NCI-H2081 (cell line): Measurements from ENCODE around the gene CCSER1.
A peak's percentile ranks its signal among the peaks of the same experiment; 100 is the strongest.
"Not testable (repeated sequence)": the region's sequence is repeated elsewhere in the genome, so short reads cannot be mapped to it uniquely, and the experiment has no call there.

Source experiments
- DNase-seq, 2 experiments: peaks; one replicate each; lab custom pipeline; 2025; lab: John Stamatoyannopoulos, UW

Gene CCSER1

GRCh38 chr4:91284480-91284879 is 1157.3 kb downstream of the CCSER1 start:
- no peak for DNase-seq

- DNase-seq = no peak
These were observed 1158.3 kb downstream of the CCSER1 start for GRCh38 chr4:91285487-91285886.

DNA sequence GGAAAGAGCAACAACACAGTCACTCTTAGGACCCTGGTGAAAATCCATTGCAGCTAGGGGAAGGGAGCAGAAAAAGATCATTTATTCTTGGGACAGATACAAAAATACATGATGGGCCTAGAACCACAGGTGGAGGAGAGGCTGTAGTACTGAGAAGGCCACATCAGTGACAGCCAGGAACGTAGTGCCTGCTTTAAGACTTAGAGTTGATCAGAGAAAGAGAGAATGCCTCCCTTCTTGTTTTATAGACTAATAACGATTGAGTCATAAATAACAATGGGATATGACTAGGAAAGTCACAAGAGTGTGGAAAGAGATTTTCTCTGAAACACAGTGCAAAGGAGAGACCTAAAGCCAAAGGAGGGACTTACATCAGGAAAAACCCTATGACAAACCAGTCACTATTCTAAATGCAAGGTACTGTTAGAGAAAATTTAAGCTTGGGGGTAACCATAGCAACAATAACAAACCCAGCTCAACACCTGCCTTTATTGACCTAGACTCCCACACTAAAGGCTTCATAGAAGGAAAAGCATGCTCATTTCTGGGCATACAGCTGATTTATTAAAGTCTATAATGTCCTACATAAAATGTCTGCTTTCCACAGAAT is 1161.6 kb downstream of the CCSER1 start:
- peak; percentile 30 to 82 for DNase-seq

DNA sequence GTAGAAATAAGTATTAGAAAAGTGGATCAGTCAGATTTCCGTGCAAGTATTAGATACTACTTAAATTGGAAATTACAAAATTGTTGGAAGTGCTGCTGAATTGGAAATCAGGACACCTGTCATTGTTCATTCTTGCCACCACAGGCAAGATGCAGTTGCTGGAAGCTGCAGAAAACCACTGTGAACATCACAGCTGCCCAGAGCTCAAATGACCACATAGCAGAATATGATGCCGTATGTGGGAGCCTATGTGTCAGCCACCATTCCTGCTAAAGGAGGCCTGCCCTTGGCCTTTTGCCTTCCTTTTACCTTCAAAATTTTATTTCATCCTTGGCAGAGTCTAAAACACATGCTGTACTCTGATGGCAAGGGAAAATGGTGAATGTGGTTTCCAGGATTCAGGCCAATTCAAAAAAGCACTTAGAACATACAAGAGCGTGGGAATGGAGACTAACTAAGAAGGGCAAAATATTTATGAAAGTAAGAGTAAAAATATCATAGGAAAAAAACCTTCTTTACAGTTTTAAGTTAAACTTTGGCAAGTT is 1171.0 kb downstream of the CCSER1 start:
- no peak for DNase-seq

DNA sequence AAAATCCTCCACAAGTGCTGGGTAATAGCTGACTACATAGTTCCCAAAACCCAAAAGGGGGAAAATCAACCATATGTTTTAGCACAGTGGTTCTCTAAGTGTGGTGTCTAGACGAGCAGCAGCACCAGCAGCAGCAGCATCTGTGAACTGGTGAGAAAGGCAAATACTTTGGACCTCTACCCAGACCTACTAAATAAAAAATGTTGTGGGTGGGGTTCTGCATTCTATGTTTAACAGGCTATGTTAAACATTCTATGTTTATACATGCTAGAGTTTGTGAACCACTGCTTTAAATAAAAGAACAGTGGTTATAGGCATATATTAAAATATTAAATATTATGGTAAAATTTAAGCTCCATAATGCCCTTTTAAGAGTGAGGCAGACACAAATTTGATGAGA is 1171.6 kb downstream of the CCSER1 start:
- no peak for DNase-seq

DNA sequence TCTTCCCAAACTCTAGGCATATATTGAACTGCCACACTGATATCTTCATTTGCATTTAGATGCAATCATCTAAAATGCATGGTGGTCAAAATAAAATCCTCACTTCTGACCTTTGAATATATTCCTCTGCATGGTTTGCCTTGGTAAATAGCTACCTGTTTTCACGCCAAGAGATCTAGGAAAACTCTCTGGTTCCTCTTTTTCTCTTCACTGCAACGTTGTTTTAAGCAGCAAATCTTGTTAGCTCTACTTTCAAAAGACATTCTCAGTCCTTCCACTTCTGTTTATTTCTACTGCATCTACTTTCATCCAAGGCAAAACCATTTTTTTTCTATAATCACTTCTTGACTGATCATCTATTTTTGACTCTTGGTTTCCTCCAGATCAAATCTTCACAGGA is 1174.9 kb downstream of the CCSER1 start:
- DNase-seq = no peak

GRCh38 chr4:91304292-91304691 is 1177.1 kb downstream of the CCSER1 start:
- DNase-seq = no peak

GRCh38 chr4:91317434-91317833 is 1190.2 kb downstream of the CCSER1 start:
- no peak for DNase-seq

GRCh38 chr4:91319556-91320268 is 1192.5 kb downstream of the CCSER1 start:
- DNase-seq = no peak

GRCh38 chr4:91322961-91323360 is 1195.8 kb downstream of the CCSER1 start:
- DNase-seq = no peak

GRCh38 chr4:91325495-91325894 is 1198.3 kb downstream of the CCSER1 start:
- DNase-seq = no peak

GRCh38 chr4:91326167-91326566 is 1199.0 kb downstream of the CCSER1 start:
- DNase-seq = not testable (repeated sequence)

DNA sequence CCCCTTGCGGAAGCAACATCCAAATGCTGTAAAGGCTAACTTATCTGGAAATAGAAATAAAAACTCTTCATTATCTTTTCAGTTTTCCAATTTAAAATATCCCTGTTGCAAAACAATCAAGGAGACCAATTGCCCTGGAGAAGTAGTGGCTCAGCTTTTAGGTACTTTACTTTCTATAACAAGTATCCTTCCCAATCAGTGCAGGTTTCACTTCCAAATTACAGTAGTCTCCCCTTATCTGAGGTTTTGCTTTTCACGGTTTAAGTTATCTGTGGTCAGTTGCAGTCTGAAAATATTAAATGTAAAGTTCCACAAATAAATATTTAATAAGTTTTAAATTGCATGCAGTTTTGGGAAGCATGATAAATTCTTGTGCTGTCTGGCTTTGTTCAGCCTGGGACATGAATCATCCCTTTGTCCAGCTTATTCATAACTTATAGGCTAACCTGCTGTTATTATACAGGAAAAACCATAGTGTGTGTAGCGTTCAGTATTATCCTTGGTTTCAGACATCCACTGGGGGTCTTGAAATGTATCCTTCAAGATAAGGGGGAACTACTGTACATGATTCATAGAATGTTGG is 1203.5 kb downstream of the CCSER1 start:
- no peak for DNase-seq

DNA sequence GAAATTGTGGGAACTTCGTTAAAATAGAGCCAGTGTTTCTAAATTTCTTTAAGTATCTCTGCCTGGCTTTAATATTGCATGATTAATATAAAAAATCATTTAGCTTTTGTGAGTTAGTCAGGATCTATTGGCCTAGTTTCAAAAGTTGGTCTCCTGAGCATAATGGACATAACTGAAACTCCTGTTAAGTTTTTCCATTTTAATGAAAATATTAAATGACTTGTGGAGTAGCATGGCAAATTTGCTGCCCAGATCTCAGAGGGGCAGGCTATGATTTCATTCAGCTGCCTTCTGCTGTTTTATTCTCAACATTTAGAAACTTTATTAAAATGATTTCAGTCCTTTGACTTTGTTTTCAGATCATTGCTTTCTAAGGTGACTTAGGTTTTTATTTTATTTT is 1213.6 kb downstream of the CCSER1 start:
- DNase-seq = no peak

- DNase-seq = no peak
These were observed 1218.4 kb downstream of the CCSER1 start for GRCh38 chr4:91345632-91346031.

GRCh38 chr4:91356496-91356895 is 1229.3 kb downstream of the CCSER1 start:
- DNase-seq = not testable (repeated sequence)

- not testable (repeated sequence) for DNase-seq
These were observed 1230.8 kb downstream of the CCSER1 start for GRCh38 chr4:91358016-91358415.

GRCh38 chr4:91358621-91359020 is 1231.4 kb downstream of the CCSER1 start:
- not testable (repeated sequence) for DNase-seq

GRCh38 chr4:91359041-91360031 is 1232.1 kb downstream of the CCSER1 start:
- no peak for DNase-seq

DNA sequence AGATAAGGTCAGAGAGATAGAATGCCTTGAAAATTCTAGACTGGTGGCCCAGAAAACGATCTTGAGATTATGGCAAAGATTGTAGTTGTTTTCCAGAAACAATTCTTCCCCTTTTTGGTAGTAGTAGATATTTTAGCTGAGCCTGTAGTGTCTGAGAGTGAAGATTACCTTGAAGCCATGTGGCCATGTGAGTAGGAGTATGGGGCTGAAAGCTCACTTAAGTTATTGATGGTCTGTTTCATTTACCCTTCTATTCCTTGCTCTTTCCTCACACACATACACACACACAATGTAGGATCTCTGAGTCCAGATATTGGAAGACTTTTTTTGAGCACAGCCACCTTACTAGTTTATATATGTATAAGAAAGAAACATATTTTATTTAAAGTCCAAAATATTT is 1234.9 kb downstream of the CCSER1 start:
- no peak for DNase-seq

DNA sequence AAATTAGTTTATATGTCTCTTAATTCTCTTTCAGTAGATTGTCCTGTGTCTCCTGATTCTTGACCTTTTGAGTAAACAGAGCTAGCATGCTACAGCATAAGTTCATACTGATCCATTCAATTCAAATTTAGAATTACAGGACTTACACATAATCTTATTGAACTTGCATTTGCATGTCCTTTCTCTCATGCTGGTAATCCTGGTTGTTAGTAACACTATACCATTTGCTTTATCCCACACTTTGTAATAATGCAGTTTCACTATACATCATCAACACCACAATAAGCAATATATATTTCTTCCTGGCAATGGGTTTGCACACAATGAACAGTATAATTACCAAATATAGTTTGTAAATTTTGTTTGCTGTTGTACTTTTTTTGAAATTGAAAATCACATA is 1239.4 kb downstream of the CCSER1 start:
- DNase-seq = no peak

DNA sequence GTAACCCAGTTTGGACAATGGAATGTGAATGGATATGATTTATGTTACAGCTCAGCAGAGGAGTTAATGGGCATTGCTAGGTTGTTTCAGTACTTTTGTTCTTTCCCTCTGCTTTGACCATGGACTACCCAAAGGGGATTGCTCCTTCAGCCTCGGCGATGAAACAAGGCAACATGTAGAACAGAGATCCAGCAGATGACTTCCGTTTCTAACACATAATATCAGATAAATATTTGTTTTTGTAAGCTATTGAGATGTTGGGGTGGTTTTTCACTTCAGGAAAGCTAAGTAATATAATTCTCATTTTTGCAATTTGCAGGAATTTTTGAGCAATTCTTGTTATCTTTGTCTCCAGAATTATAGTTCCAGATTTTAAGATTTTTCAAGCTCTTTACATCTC is 1241.9 kb downstream of the CCSER1 start:
- DNase-seq = no peak
